ENCODE data around the gene FAIM2. TPM values are rescaled to one million over a fixed set of nuclear protein-coding genes. Genes with fewer than 3 reads are reported as not detected.

Gene FAIM2
- total and polyA plus RNA-seq, 9 of the 15 experiments (the other 6 are each of a cell fraction or from before 2014, with no cell fraction given): 0.01 to 0.10 TPM; not detected in 7

- Histone ChIP-seq H3K9me1 (ENCODE audit: control insufficient read depth, insufficient read depth, low read length) (no peaks in the 10 kb centered on the region), H2AFZ (ENCODE audit: low read depth, low read length) (no peak overlapping the region), H4K20me1 (replicated peaks; ENCODE audit: control insufficient read depth, insufficient read depth, low read length) (no peaks in the 10 kb centered on the region), H3K9me3 (replicated peaks; ENCODE audit: control insufficient read depth, insufficient read depth, low read depth, low read length) (no peaks in the 10 kb centered on the region), H3K27ac (ENCODE audit: extremely low read depth, low read depth, low read length) (no peak overlapping the region), H3K4me2 (ENCODE audit: insufficient read depth, low read length) (no peak overlapping the region), H3K36me3 (ENCODE audit: control insufficient read depth, insufficient read depth, low read length) (no peaks in the 10 kb centered on the region), H3K79me2 (ENCODE audit: control insufficient read depth, insufficient read depth, low read length) (no peaks in the 10 kb centered on the region), H3K4me3 (no peak overlapping the region), H3K4me1 (replicated peaks in 1 of 2; ENCODE audit: control insufficient read depth in 2 of 2, insufficient read depth in 2 of 2, low read length in 2 of 2) (no peaks in the 10 kb centered on the region; a peak in 1 of 5 replicates), H3K27me3 (ENCODE audit: control insufficient read depth in 2 of 2, insufficient read depth in 2 of 2, low read length in 2 of 2) (peaks cover 8 to 31% of the 10 kb centered on the region in 2 experiments; a peak in 3 of 5 replicates), H3K9ac (ENCODE audit: insufficient read depth in 1 of 2, low read depth in 2 of 2, low read length in 2 of 2) (no peak overlapping the region)
- intact Hi-C loops (cut with micrococcal nuclease) (no loop called here), in situ Hi-C loops (cut with MboI) (no loop called here)
- TF ChIP-seq MYC (IDR thresholded peaks at IDR 0.05; ENCODE audit: low read depth, low read length) (no peak), MYC (CRISPR knock-in tag; IDR thresholded peaks at IDR 0.05; ENCODE audit: borderline replicate concordance, low read depth) (no peak), ERF (CRISPR knock-in tag; IDR thresholded peaks at IDR 0.05) (no peak), SREBF1 (IDR thresholded peaks at IDR 0.05; ENCODE audit: borderline replicate concordance, low read depth, low read length) (no peak), ASH1L (IDR thresholded peaks at IDR 0.05; ENCODE audit: borderline replicate concordance, low read depth, partially characterized antibody) (no peak), KLF13 (tag; IDR thresholded peaks at IDR 0.05; ENCODE audit: borderline replicate concordance, low read depth) (no peak), DLX4 (CRISPR knock-in tag; IDR thresholded peaks at IDR 0.05) (no peak), KLF1 (tag; IDR thresholded peaks at IDR 0.05) (no peak), MTA1 (IDR thresholded peaks at IDR 0.05; ENCODE audit: borderline replicate concordance) (no peak), CREB3 (tag; conservative IDR thresholded peaks at IDR 0.05; ENCODE audit: low read depth) (no peak), RHOXF2B (CRISPR knock-in tag; conservative IDR thresholded peaks at IDR 0.05) (no peak), ZNF561 (CRISPR knock-in tag; conservative IDR thresholded peaks at IDR 0.05) (no peak), ATF1 (CRISPR knock-in tag; IDR thresholded peaks at IDR 0.05) (no peak), ATF1 (tag; IDR thresholded peaks at IDR 0.05) (no peak), NFATC3 (IDR thresholded peaks at IDR 0.05) (no peak), SMARCB1 (IDR thresholded peaks at IDR 0.05; ENCODE audit: insufficient read length, low read depth) (no peak), PHF21A (IDR thresholded peaks at IDR 0.05; ENCODE audit: borderline replicate concordance, low read depth) (no peak)
- ChIA-PET POLR2A (interaction anchor here (0.6 to 0.8 kb wide), 3 partner anchors 10 to 185 kb away, joined by 3 read pairs; no protein-coding TSS in a partner anchor), CTCF (ENCODE audit: low intra/inter-chr PET ratio) (no interaction called here)
- 44% methylated on average over 9 of the region's 11 CpGs for WGBS (ENCODE audit: insufficient coverage, low coverage, missing lambda C conversion rate)
- no peak for ATAC-seq
- no TSS peak for BruUV-seq (replicated peaks)
- FAIRE-seq: peak; percentile 11
- no peak for DNase-seq (ENCODE audit: extremely low read depth in 1 of 4, low spot score in 3 of 4)
Observed at GRCh38 chr12:49925433-49926204, 21.9 kb upstream of the FAIM2 start.
